ENCODE results near the gene PUS1. TPM values are rescaled to one million over a fixed set of nuclear protein-coding genes. Genes with fewer than 3 reads are reported as not detected.

Gene PUS1
- total RNA-seq, 1 experiment from 2014 or later, result 77.3 TPM

- Histone ChIP-seq H3K9ac (ENCODE audit: low read length) (peak overlapping the region; percentile 71), H3K79me2 (ENCODE audit: insufficient read depth, low read length) (no peaks in the 10 kb centered on the region), H2AFZ (ENCODE audit: low read depth, low read length, poor library complexity, severe bottlenecking) (no peak overlapping the region), H3K27ac (ENCODE audit: low read depth, low read length) (peak overlapping the region; percentile 76), H3K4me2 (ENCODE audit: low read length) (peak overlapping the region; percentile 96), H3K9me2 (ENCODE audit: insufficient read depth) (no peaks in the 10 kb centered on the region), H3K9me3 (ENCODE audit: control insufficient read depth in 1 of 2, insufficient read depth in 1 of 2, low read depth in 1 of 2, low read length in 2 of 2) (no peaks in the 10 kb centered on the region), H3K27me3 (ENCODE audit: insufficient read depth, low read length) (no peaks in the 10 kb centered on the region), H4K20me1 (ENCODE audit: insufficient read depth) (no peaks in the 10 kb centered on the region), H3K36me3 (ENCODE audit: control insufficient read depth in 1 of 2, insufficient read depth in 2 of 2, low read length in 2 of 2) (peaks cover 0 to 2% of the 10 kb centered on the region in 2 experiments; a peak in 1 of 4 replicates), H3K4me3 (replicated peaks in 1 of 2; ENCODE audit: low read depth in 1 of 2, low read length in 2 of 2) (peak overlapping the region; percentile 55 to 61), H3K4me1 (ENCODE audit: control insufficient read depth in 1 of 2, insufficient read depth in 2 of 2, low read length in 2 of 2) (peaks cover 21 to 33% of the 10 kb centered on the region in 2 experiments)
- ChIA-PET POLR2A (interaction anchor here (1.3 kb wide), 1 partner anchor 13 kb away, joined by 3 read pairs; no protein-coding TSS in a partner anchor), CTCF (no interaction called here), RAD21 (ENCODE audit: low non-redundant PET in 1 of 2, low total read pairs in 2 of 2, uncharacterized antibody in 2 of 2, unreplicated experiment in 2 of 2) (no interaction called here)
- DNase-seq (ENCODE audit: low read depth, low spot score), result peak; percentile 70
- BruUV-seq (replicated peaks), result no TSS peak
- ATAC-seq, result peak; percentile 85
- TF ChIP-seq, protein P1, sequence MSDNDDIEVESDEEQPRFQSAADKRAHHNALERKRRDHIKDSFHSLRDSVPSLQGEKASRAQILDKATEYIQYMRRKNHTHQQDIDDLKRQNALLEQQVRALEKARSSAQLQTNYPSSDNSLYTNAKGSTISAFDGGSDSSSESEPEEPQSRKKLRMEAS (IDR thresholded peaks at IDR 0.05), result peak; percentile 79
- TF ChIP-seq POLR2AphosphoS5 (IDR thresholded peaks at IDR 0.05; ENCODE audit: low read depth, low read length) (peak; percentile 70), ZNF274 (IDR thresholded peaks at IDR 0.05; ENCODE audit: low read depth, low read length) (no peak), YY1 (IDR thresholded peaks at IDR 0.05; ENCODE audit: extremely low read depth, insufficient replicate concordance, low read depth, low read length) (no peak), ZFX (IDR thresholded peaks at IDR 0.05) (peak; percentile 51; the same call in 1 of the 2 replicates), POLR2A (IDR thresholded peaks at IDR 0.05; ENCODE audit: borderline replicate concordance, extremely low read depth, insufficient read depth, insufficient read length) (peak; percentile 20)
- intact Hi-C loops (cut with micrococcal nuclease), result no loop called here
These were observed 32.8 kb upstream of the PUS1 start for GRCh38 chr12:131896080-131896810.

- Histone ChIP-seq H2AFZ (ENCODE audit: low read depth, low read length, poor library complexity, severe bottlenecking) (no peak overlapping the region), H3K9me3 (ENCODE audit: control insufficient read depth in 1 of 2, insufficient read depth in 1 of 2, low read depth in 1 of 2, low read length in 2 of 2) (no peaks in the 10 kb centered on the region), H3K27ac (ENCODE audit: low read depth, low read length) (peak overlapping the region; percentile 76), H3K4me3 (replicated peaks in 1 of 2; ENCODE audit: low read depth in 1 of 2, low read length in 2 of 2) (peak overlapping the region; percentile 55 to 61), H3K9ac (ENCODE audit: low read length) (peak overlapping the region; percentile 71), H3K79me2 (ENCODE audit: insufficient read depth, low read length) (no peaks in the 10 kb centered on the region), H3K4me2 (ENCODE audit: low read length) (peak overlapping the region; percentile 96), H3K9me2 (ENCODE audit: insufficient read depth) (no peaks in the 10 kb centered on the region), H3K36me3 (ENCODE audit: control insufficient read depth in 1 of 2, insufficient read depth in 2 of 2, low read length in 2 of 2) (peaks cover 0 to 2% of the 10 kb centered on the region in 2 experiments; a peak in 1 of 4 replicates), H4K20me1 (ENCODE audit: insufficient read depth) (no peaks in the 10 kb centered on the region), H3K27me3 (ENCODE audit: insufficient read depth, low read length) (no peaks in the 10 kb centered on the region), H3K4me1 (ENCODE audit: control insufficient read depth in 1 of 2, insufficient read depth in 2 of 2, low read length in 2 of 2) (peaks cover 21 to 34% of the 10 kb centered on the region in 2 experiments)
- intact Hi-C loops (cut with micrococcal nuclease), result no loop called here
- DNase-seq (ENCODE audit: low read depth, low spot score) (no peak), ATAC-seq (no peak)
- CTCF ChIA-PET, result no interaction called here
- POLR2A ChIA-PET, result interaction anchor here (1.3 kb wide), 1 partner anchor 14 kb away, joined by 3 read pairs; no protein-coding TSS in a partner anchor
- RAD21 ChIA-PET (ENCODE audit: low non-redundant PET in 1 of 2, low total read pairs in 2 of 2, uncharacterized antibody in 2 of 2, unreplicated experiment in 2 of 2), result no interaction called here
- BruUV-seq (replicated peaks), result no TSS peak
- TF ChIP-seq ZFX (IDR thresholded peaks at IDR 0.05) (no peak), RAD21 (IDR thresholded peaks at IDR 0.05; ENCODE audit: low read depth) (no peak), POLR2A (IDR thresholded peaks at IDR 0.05; ENCODE audit: borderline replicate concordance, extremely low read depth, insufficient read depth, insufficient read length) (no peak), FOSL1 (IDR thresholded peaks at IDR 0.05; ENCODE audit: low read depth) (no peak), ELF1 (IDR thresholded peaks at IDR 0.05; ENCODE audit: borderline replicate concordance, low read depth) (no peak), CEBPB (IDR thresholded peaks at IDR 0.05; ENCODE audit: low read depth) (no peak), SRF (IDR thresholded peaks at IDR 0.05; ENCODE audit: low read depth) (no peak), YY1 (IDR thresholded peaks at IDR 0.05; ENCODE audit: extremely low read depth, insufficient replicate concordance, low read depth, low read length) (no peak), POLR2AphosphoS5 (IDR thresholded peaks at IDR 0.05; ENCODE audit: low read depth, low read length) (no peak), TCF7L2 (IDR thresholded peaks at IDR 0.05; ENCODE audit: borderline replicate concordance, extremely low read depth, insufficient read depth, insufficient read length) (no peak)
- TF ChIP-seq, protein P1 (IDR thresholded peaks at IDR 0.05), result no peak
- TF ChIP-seq, protein P2, sequence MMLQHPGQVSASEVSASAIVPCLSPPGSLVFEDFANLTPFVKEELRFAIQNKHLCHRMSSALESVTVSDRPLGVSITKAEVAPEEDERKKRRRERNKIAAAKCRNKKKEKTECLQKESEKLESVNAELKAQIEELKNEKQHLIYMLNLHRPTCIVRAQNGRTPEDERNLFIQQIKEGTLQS (IDR thresholded peaks at IDR 0.05), result no peak
- TF ChIP-seq, protein P3, sequence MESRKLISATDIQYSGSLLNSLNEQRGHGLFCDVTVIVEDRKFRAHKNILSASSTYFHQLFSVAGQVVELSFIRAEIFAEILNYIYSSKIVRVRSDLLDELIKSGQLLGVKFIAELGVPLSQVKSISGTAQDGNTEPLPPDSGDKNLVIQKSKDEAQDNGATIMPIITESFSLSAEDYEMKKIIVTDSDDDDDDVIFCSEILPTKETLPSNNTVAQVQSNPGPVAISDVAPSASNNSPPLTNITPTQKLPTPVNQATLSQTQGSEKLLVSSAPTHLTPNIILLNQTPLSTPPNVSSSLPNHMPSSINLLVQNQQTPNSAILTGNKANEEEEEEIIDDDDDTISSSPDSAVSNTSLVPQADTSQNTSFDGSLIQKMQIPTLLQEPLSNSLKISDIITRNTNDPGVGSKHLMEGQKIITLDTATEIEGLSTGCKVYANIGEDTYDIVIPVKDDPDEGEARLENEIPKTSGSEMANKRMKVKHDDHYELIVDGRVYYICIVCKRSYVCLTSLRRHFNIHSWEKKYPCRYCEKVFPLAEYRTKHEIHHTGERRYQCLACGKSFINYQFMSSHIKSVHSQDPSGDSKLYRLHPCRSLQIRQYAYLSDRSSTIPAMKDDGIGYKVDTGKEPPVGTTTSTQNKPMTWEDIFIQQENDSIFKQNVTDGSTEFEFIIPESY (IDR thresholded peaks at IDR 0.05; ENCODE audit: extremely low read depth, insufficient replicate concordance, low read length), result no peak
These were observed 32.2 kb upstream of the PUS1 start for GRCh38 chr12:131896811-131897270.

All from HCT116 (cell line).